GM18502 (cell line): ENCODE measurements around the gene RASA3.
"Not testable (repeated sequence)": the region's sequence is repeated elsewhere in the genome, so short reads cannot be mapped to it uniquely, and the experiment has no call there.

ENCODE experiments used
- ATAC-seq: cut with Tn5 transposase; IDR thresholded peaks from one replicate; pipeline ENCODE4 v1.9.1; 2021; ENCODE audit warnings: mild to moderate bottlenecking; ENCODE audit not compliant: unreplicated experiment, poor library complexity

The RASA3 gene

DNA sequence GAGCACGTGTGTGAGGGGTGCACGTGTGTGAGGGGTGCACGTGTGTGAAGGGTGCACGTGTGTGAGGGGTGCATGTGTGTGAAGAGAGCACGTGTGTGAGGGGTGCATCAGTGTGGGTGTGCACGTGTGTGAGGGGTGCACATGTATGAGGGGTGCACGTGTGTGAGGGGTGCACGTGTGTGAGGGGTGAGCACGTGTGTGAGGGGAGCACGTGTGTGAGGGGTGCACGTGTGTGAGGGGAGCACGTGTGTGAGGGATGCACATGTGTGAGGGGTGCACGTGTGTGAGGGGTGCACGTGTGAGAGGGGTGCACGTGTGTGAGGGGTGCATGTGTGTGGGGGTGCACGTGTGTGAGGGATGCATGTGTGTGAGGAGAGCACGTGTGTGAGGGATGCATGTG lies 15.7 kb downstream of the RASA3 start:
- no peak for ATAC-seq

DNA sequence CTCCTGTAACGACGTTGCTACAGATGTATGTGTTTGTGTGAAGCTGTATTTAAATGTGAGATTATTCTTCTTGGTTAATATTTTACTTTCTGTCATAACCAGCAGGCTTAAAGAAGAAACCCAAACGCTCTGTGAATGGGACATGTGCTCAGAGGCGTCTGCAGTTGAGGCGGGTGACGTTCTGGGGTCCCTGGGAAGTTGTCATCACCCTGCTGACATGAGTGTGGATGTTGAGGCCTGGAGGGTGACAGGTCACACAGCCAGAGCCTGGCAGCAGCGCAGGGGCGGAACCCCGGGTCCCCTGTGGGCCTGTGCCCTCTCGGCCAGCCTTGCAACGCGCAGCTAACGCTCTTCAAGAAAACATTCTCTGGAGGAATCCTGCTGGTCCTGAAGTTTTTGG lies 16.6 kb downstream of the RASA3 start:
- ATAC-seq = no peak

DNA sequence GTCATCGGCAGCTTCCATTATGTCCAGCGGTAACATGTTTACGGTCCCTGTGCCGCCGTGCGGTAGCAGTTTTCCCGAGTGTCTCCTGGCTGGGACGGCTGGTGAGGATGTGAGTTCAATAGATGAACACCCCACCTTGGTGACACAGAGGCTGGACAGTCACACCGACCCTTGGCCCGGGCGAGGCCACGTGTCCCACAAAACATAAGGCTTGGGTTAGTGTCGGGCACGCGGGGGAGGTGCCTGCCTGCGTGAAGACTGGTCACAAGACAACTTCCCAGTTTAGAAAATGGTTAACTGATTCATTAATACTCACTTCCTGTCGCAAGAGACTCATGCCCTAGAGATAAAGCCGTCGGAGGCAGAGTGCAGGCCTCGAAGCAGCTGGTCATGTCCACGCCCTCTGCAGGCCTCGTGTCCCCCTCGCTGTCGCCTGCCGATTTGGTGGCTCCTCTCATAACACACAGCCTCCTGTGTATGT lies 17.2 kb downstream of the RASA3 start:
- ATAC-seq = no peak

DNA sequence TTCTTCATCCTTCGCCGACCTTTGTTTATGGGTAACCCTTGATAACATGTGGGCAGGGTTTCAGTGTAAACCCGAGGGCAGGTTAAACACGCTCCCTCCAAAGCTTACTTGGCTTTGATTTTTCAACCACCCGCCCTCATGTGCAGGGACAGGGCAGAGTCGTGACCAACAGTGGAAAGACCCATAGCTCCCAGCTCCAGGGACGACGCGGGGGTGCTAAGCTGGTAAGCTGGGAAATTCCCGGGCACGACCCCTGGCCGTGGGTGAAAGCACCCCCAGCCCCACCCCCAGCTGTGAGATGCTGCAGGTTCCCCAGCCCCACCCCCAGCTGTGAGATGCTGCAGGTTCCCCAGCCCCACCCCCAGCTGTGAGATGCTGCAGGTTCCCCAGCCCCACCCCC lies 17.8 kb downstream of the RASA3 start:
- ATAC-seq = not testable (repeated sequence)

DNA sequence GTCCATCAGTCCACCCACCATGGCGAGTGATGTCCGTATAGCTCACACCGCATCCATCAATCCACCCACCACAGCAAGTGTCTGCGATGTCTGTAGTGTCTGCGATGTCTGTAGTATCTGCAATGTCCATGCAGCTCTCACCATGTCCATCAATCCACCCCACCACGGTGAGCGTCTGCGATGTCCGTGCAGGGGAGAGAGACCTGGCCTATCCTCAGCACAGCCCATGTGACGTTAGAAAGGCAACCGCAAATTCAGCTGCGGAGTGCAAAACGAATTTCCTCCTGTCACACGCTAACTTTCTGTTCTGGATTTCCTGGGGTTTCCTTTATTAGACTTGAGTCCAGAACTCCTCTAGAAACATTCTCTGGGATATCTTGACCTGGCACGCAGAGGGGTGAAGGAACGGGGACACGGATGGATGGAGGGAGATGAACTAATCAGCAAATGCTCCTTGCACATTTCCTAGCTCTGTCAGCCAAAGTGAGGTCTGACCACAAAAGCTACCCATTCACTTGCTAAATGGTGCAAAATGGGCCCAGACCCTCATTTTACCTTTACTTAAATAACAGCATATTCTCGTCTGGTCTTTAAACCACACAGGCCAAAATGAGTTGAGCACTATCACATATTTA lies 18.3 kb downstream of the RASA3 start:
- no peak for ATAC-seq

DNA sequence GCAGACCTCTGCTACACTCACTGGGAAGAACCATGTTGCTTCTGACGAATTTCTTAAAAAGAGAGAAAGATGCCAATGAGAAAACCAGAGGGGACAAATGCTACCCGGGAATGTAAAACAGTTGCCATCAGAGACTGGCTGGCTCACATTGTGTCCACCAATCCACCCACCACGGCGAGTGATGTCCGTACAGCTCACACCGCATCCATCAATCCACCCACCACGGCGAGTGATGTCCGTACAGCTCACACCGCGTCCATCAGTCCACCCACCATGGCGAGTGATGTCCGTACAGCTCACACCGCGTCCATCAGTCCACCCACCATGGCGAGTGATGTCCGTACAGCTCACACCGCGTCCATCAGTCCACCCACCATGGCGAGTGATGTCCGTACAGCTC lies 19.0 kb downstream of the RASA3 start:
- ATAC-seq = not testable (repeated sequence)

DNA sequence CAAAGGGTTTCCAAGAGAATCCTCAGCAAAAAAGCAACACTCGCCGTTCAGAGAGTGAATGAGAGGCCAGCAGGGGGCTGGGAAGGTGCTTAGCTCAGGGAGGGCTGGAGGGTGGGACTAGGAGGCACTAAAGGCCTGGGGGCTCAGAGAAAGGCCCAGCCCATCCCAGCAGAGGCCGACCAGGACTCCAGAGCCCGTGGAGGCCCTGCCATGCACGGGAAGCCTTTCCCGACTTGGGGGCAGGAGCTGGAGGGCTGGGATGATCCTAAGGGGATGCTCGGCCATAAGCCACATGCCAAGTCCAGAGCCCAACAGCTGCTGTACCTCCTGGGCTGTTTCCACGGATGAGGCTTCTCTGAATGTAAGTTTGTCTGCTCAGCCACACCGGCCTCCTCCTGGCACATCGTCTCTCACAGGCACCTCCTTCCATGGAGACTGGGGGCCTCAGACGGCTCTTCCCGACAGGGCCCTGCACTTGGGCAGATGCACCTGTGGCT lies 19.5 kb downstream of the RASA3 start:
- no peak for ATAC-seq

DNA sequence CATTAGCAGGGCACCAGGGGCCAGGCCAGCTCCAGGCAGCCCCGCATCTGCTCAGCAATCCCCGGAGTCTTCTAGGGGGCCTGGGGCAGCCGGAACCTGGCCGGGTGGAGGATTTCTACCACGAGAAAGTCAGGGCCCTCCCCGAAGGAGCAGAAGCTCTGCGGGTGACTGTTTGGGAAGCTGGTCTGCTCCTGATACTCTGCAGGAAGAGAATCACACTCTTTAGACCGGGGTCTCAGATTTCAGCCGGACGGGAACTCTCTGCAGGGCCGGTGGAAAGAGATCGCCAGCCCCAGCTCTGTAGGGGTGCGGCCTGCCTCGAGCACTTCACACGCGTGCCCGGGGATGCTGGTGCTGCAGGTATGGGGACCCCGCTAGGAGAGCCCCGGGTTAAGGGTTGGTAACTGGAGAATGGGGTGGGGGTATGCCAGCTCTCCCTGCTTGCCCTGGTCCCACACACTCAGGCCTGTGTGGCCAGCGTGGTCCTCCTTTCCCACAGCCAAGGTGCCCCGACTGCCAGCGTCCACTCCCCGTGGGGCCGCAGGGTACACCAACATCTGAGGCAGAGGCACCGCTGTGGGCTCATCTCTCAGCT lies 20.1 kb downstream of the RASA3 start:
- ATAC-seq = no peak

DNA sequence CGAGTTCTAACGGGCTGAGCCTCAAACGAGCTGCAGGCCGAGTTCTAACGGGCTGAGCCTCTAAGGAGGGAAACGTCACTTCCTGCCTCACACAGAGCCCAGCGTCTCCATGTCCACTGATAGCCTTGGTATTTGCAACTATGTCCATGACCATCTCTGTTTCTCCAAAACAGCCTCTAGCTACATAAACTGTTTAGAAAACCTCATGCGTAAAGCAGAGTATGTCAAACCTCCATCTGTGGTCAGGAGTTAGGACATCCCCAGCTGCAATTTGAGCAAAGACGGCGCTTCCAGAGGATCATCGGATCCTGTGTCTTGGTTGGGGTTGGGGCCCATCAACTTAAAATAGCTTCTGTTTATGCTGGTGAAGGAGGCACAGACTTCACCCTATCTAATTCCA lies 20.8 kb downstream of the RASA3 start:
- ATAC-seq = no peak

DNA sequence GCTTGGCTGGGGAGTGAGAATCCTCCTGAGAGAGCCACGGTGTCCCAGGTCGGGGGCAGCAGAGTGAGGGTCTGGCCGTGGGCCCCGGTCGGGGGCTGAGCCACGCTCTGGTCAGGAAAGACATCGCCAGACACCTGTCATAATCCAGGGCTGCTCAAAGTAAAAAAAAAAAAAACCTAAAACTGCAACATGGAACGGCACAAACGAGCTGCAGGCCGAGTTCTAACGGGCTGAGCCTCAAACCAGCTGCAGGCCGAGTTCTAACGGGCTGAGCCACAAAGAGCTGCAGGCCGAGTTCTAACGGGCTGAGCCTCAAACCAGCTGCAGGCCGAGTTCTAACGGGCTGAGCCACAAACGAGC lies 21.6 kb downstream of the RASA3 start:
- ATAC-seq = not testable (repeated sequence)

DNA sequence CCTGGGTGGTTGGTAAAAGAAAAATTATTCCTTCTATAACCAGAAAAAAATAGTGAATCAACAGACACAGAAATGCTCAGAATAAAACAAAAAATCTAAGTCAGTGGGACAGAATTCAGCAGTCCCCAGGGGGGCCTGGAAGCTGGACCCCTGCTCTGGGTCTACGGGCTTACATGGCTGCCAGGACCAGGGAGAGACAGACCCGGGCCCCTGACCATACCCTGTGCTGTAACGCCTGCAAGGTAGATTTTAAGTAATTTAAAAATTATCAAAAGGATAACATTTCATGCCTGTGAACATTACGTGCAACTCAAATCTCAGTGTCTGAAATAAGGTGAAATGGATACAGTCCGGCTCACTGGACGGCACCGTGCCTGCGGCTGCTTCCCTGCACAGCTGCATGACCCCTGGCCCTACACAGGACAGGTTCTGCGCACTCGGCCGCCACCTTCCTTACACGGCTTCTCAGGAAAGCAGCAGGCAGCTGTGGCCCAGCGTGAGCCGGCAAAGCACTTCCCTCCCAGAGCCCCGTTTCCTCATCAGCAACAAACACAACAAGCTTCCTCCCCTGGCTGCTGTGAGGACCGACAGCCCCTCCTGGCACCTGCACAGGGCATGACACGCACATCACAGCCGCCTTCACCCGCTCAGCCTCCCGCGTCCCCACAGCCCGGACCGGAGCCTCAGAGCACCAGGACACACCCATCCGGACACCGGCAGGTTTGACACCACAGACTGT lies 22.2 kb downstream of the RASA3 start:
- peak; percentile 70 for ATAC-seq

DNA sequence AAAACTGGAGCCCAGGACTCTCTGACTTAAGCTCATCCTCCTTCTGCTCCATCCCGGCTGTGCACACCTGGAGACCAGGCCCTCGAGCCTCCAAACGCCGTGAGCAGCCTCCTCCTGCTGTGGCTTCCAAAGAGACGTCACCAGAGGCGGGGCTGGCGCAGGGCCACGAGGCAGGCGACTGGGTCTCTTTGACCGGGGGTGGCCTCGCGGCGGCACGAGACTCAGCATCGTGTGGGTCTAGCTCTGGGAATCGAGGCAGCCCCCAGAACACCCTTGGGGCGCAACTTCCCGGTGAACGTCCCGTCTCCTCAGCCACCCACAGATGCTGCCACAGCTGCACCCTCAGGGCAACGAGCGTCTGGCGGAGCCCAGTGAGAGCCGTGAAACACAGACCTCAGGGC lies 22.8 kb downstream of the RASA3 start:
- ATAC-seq = no peak

DNA sequence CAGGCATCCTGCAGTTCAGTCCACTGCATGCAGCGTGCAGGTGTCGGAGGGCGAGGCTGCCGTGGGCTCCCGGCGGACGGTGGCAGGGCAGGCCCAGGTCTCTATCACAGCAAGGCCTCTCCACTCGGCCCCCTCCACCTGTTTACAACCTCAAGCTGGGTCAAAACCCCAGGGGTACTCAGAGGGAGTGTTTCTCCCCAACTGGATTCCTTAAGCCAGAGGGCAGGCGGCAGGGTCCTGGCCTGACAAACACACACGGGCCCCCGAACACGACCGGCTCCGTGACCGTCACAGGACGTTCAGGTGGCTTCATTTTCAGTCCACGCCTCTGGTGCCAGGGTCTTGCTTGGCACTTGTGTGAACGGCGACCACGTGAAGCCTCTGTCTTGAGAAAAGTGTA lies 23.5 kb downstream of the RASA3 start:
- no peak for ATAC-seq

DNA sequence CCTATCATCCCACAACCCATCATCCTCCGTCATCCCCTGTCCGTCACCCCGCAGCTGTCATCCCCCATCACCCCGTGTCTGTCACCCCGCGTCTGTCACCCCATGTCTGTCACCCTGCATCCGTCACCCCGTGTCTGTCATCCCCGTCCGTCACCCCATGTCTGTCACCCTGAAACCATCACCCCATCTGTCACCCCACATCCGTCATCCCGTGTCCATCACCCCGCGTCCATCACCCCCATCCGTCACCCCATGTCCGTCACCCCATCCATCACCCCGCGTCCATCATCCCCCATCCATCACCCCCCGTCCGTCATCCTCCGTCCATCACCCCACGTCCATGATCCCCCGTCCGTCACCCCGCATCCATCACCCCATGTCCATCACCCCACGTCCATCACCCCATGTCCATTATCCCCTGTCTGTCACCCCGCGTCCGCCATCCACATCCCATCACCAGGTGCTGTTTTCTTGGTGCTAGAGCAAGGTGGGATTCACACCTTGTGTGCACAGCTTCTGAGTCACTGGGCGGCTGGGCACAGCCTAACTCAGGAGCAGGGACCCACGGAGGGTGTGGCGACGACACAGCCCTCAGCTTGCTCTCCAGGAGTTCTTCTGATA lies 24.2 kb downstream of the RASA3 start:
- no peak for ATAC-seq

DNA sequence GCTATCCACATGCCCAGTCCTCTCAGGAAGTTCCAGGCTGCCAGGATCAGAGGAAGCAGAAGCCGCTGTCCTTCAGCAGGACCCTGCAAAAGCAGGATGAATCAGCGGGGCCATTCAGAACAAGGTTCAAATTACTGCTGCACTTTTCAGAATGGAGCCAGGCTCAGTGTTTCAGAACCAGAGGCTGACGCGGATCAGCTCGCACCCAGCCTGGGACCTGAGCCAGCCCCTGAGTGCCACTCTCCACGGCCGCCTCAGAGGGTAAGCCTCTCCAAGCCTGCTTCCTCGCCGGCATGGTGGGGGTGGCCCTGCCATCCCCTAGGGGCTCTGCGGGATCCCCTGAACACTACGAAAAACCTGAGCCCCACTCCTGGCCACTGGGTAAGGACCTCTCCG lies 24.7 kb downstream of the RASA3 start:
- ATAC-seq = no peak

DNA sequence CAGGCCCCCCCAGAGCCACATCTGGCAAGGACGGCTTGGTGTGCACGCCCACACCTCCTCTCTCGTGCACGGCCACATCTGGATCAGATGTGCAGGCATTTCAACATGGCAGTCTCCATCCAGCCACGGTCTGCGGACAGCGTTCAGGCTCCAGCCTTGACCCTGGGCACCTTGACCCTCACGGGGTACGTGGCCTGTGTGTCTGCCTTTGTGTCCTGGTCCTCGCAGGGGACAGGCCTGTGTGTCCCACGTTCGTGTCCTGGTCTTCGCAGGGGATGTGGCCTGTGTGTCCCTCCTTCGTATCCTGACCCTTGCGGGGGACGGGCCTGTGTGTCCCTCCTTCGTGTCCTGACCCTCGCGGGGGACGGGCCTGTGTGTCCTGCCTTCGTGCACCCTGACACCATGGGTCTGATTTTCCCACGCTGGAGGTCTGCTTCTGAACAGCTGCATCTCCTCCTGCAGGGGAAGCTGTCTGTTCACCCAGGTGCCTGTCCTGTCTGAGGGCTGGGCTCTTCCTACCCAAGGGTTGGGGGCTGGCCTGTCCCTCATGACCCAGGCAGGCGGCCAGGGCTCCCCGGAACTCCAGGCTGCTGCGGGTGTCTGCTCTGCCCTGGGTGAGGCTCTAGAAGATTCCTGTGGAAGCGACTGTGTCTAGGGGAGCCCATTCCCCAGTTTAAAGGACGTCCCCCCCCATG lies 25.3 kb downstream of the RASA3 start:
- ATAC-seq = no peak

DNA sequence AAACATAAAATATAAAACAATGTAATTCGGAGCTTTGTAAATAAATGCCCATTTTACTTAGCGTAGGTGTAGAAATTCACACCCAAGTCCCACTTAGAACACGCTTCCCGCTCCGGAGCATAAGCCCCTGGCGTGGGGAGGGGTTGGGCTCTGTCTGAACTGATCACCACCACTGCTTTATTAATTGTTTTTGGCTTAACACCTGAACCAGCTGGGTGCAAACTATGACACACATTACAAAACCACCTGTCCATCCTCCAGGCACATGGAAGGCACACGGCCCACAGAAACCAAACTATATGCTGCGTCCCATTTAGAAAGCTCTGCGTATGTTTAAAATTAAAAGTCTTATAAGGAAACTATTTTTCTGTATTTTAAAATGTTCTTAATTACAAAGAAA lies 25.9 kb downstream of the RASA3 start:
- ATAC-seq = no peak

DNA sequence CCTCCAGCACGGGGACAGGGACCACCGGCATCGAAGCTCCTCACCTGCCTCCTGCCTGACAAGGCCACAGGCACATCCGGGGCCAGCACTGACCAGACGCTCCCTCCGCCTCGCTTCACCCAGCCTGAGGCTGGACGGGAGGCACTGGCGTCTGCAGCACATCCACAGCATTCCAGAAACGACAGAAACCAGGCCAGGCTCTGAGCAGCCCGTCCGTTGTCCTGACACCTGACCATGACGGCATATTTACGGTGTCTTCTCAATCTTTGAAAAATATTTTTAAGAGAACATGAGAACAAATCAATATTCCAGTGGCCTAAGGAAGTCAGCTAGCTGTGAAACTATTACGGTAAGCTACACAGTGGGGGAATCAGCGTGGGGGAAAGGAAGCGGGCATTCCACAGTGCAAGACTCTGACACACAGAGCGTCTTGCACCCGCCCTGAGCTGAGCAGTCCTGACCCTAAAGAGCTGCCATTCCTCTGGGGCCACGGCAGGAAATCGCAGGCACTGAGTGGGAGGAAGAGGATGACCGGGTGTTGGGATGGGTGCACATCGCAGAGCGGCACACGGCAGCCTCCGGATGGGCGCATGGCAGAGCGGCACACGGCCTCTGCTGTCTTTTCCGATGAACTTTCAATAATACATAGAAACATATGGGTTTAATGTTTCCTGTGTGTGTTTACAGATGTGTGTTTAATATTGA lies 26.8 kb downstream of the RASA3 start:
- ATAC-seq = no peak

DNA sequence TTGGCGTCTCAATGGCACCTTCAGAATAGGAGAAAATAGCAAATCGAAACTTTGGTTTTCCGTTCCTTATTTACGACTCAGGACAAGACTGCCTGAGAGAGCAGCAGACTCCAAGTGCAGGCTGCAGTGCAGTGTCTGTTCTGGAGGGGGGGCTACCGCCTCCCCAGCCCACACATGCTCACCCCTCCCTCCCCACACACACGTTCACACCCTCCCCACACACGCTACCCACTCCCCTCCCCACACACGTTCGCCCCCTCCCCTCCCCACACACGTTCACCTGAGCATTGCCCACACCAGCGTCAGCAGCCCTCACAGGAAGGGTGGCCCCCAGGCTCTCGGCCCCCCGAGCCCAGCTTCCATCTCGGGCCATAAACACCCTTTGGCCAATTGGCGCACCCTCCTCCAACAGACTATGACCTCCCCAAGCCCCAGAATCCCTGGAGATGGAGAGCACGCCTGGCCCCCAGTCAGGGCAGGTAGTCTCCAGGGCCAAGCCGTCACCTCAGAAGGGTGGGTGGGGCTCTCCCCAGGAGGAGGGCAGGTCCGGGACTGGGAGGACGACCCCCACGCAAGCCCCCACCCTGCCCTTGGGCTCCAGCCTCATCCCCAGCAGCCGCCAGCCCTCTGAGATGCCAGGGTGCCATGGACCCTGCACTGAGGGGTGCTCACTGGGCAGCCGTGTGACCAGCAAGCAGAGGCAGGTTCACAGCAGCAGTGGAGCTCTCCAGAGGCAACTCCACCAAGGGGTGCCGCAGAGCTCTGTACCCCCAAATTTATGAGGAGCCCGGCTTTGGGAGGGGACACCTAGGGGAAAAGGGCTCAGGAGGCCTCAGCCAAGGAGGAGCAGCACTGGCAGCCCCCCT lies 27.5 kb downstream of the RASA3 start:
- ATAC-seq = no peak
